Measurements from ENCODE around the gene IL4R.
A peak's percentile ranks its signal among the peaks of the same experiment; 100 is the strongest.

Gene IL4R

DNA sequence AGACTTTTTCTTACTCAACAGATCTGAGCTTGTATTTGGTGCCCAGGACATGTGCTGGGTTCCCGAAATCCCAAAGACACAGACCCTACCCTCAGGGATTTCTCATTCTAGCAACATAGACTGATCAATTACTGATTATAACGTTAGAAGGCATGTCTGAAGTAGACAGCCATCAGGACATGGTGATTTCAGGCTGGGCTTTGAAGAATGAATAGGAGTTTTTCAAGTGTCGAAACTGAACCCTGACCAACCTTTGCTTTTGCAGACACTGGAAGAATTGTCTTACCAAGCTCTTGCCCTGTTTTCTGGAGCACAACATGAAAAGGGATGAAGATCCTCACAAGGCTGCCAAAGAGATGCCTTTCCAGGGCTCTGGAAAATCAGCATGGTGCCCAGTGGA, 48.2 kb downstream of the IL4R start:
- no peak for DNase-seq

DNA sequence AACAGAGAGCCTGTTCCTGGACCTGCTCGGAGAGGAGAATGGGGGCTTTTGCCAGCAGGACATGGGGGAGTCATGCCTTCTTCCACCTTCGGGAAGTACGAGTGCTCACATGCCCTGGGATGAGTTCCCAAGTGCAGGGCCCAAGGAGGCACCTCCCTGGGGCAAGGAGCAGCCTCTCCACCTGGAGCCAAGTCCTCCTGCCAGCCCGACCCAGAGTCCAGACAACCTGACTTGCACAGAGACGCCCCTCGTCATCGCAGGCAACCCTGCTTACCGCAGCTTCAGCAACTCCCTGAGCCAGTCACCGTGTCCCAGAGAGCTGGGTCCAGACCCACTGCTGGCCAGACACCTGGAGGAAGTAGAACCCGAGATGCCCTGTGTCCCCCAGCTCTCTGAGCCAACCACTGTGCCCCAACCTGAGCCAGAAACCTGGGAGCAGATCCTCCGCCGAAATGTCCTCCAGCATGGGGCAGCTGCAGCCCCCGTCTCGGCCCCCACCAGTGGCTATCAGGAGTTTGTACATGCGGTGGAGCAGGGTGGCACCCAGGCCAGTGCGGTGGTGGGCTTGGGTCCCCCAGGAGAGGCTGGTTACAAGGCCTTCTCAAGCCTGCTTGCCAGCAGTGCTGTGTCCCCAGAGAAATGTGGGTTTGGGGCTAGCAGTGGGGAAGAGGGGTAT, 48.9 kb downstream of the IL4R start:
- DNase-seq = no peak

DNA sequence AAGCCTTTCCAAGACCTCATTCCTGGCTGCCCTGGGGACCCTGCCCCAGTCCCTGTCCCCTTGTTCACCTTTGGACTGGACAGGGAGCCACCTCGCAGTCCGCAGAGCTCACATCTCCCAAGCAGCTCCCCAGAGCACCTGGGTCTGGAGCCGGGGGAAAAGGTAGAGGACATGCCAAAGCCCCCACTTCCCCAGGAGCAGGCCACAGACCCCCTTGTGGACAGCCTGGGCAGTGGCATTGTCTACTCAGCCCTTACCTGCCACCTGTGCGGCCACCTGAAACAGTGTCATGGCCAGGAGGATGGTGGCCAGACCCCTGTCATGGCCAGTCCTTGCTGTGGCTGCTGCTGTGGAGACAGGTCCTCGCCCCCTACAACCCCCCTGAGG, 49.5 kb downstream of the IL4R start:
- no peak for DNase-seq

DNA sequence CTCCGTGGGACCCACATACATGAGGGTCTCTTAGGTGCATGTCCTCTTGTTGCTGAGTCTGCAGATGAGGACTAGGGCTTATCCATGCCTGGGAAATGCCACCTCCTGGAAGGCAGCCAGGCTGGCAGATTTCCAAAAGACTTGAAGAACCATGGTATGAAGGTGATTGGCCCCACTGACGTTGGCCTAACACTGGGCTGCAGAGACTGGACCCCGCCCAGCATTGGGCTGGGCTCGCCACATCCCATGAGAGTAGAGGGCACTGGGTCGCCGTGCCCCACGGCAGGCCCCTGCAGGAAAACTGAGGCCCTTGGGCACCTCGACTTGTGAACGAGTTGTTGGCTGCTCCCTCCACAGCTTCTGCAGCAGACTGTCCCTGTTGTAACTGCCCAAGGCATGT, 50.0 kb downstream of the IL4R start:
- DNase-seq = no peak

DNA sequence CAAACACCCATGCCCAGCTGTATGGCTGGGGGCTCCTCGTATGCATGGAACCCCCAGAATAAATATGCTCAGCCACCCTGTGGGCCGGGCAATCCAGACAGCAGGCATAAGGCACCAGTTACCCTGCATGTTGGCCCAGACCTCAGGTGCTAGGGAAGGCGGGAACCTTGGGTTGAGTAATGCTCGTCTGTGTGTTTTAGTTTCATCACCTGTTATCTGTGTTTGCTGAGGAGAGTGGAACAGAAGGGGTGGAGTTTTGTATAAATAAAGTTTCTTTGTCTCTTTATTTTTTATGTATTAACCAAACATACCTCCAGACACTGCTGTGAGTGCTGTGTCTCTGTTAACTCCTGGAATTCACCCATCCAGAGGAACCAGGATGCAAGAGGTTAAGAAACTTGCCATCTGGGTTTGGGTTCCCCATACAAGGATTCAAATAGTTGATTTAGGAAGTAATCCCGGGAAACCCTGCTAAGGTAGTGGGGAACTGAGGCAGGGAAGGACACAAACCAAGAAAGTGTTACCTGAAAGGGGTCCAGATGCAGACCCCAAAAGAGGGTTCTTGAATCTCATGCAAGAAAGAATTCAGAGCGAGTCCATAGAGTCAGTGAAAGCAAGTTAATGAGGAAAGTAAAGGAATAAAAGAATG, 50.8 kb downstream of the IL4R start:
- DNase-seq = no peak

DNA sequence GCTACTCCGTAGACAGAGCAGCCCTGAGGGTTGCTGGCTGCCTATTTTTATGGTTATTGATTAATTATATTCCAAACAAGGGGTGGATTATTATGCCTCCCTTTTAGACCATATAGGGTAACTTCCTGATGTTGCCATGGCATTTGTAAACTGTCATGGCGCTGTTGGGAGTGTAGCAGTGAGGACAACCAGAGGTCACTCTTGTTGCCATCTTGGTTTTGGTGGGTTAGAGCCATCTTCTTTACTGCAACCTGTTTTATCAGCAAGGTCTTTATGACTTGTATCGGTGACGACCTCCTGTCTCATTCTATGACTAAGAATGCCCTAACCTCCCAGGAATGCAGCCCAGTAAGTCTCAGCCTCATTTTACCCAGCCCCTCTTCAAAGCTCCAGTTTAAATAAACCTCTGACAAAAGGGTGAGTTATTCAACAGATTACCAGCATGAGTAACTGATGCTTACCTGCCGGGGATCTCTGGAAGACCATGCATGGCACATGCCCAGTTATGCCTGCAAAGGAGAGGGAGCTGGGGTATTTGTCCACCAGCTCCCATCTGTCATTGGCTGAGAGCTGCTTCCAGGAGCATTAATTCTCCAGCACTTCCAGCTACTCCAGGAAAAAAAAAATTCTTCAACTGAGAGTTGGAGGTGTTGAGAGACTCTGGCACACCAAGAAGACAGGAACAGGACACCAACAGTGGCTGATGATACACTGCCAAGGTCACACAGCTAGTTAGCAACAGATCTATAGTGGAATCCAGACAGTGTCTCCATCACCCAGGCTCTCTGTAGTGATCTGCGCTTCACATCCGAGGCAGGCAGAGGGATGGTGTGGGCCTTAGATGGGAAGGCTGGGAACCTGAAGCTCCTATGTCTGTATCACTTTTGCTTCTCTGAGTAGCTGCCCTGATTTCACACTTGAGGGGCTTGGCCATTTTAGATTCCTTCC, 51.6 kb downstream of the IL4R start:
- peak; percentile 76 for DNase-seq

DNA sequence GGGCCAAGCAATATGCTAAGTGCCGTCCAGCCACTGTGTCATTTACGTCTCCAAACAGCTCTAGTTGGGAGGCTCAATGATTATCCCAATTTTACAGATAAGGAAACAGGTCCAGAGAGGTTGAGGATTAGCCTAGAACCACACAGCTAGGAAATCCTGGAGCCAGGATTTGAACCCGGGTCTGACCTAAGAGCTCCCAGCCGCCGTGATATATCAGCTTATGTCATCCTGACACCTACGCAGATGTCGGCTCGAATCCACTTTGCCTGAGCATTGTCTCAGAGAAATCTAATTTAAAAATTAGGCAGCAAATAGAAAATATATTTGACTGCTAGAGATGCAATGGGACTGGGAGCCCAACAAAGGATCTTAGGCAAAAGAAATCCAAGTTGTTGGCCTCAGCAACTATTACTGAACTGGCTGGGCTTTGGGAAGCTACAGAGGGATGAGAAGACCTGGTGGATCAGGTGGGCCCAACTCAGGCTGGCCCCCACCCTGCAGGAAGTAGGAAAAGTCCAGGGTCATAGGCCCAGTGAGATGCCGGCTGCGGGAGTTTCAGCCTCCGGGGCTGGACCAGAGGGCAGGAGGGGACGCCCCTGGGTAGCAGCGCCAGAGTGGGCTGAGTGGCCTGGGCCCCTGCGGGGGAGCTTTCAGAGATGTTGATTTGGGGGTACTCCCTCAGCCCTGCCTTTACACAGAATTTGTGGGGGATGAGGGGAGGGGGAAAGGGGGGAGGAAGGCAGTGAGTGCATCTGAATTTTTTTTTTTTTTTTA, 53.1 kb downstream of the IL4R start:
- no peak for DNase-seq

DNA sequence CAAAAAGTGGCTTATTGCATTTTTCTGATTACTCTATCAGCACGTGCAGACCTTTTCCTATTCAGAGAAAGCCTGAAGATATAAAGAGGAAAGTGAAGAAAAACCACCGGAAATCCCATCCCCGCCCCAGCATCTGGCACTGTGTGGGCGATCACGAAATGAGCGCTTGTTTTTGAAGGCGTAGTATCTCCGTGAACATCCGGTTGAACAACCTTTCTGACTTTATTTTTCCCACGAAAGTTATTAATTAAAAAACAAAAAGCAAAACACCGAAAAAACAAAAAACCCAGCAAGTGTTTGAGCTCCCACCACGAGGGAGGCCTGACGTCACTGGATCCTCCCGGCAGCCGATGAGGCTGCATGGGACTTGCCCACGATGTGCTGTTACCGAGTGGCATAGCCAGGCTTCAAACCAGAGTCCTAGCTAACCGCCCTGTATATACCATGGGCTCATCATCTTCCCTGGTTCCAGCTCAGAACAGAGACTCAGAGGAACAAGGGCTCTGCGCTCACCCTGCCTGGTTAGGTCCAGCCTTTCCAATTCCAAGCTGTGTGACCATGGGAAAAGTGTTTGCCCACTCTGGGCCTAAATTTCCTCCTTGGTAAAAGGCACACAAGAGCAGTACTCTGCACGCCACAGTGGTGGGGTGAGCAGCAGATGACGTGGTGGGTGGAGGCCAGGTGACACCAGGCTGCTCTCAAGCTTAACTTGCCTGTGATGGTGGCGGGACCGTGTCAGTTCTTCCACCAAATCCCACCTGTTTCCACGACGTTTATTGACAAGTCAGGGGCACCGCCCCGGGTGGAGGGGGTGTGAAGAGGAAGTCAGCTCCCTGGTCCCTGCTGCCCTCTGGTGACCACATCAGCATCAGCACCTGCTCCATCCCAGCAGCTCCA, 53.9 kb downstream of the IL4R start:
- peak; percentile 62 for DNase-seq

DNA sequence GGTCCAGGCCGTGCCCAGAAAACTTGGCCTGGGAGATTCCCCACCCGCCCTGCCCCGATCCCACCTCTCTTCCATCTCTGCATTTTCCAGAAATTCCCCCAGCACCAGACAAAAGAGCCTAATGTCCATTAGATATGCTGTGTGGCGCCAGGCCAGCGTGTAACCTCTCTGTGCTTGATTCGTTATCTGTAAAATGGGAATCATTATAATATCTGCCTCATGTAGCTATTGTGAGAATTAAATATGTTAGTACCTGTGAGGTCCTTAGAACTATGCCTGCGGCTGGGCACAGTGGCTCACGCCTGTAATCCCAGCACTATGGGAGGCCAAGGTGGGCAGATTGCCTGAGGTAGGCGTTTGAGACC, 54.6 kb downstream of the IL4R start:
- DNase-seq = no peak

DNA sequence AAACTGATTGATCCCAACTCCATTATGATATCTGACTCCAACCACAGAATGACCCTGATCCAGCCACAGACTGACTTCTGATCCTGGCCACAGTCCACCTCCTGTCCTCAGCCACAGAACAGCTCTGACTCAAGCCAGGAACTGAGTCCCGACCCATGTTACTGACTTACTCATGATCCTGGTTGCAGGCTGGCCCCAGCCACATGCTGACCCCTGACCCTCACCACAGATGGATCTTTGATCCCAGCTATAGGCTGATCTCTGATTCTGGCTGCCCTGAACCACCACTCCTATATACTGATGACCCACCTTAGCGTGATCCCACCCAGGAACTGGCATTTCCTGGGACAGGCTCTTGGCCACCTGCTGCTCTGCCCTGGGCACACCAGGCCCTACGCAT, 56.0 kb downstream of the IL4R start:
- no peak for DNase-seq

DNA sequence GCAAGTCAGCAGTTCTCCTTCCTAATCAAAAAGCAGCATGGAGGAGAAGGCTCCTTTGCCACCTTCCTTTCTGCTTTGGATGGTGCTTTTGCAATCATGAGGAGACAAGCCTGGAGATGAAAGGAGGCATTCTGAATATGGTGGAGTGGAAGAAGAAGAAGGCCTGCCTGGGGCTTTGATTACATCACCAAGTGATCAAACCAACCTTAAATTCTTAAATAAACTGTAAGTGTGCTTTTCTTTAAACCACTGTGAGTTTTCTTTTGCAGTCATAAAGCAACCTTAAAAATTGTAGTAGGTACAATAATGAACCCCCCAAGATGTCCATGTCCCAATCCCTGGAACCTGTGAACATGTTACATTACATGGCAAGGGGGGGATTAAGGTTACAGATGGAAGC, 56.5 kb downstream of the IL4R start:
- no peak for DNase-seq

DNA sequence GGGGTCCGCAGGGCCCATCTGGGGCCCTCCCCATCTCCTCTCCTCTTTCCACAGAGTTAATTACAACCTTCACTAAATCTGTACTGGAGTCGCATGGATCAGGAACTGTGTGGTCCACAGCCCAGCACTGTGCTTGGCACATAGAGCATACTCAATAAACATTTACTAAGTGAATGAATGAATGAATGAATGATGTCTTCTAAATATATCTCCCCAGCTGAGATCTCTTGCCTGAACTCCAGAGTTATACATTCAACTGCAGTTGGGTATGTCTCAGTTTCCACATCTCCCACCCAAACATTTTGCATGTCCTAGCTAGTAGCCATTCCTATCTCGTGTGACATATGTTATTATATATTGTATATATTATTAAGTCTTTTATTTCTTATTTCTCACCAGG, 59.5 kb downstream of the IL4R start:
- DNase-seq = no peak

DNA sequence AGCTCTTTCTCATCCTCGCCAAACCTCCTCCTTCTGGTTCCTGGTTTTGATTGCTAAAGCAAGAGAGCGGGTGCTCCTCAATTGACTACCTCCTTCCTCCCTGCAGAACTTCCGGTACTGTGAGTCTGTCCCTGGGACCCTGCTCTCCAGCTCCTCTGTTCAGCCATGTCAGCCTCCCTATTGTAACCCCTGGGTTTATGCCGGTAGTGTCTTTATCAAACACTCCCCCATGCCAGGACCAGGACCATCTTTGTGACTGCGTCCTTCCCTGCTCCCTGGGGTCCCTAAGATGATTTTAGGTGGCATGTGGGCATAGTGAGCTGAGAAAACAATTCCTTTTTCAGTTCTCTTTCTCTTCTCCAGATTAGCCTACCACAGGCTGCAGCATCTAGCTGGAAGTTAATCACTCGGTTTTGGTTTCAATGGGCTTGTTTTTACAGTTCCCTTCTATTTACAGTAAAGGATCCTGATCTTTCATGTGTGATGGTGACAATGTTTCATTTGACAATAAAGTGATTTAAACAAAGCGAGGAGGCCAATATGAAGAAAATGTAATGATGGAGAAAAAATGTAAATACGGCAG, 60.5 kb downstream of the IL4R start:
- no peak for DNase-seq

DNA sequence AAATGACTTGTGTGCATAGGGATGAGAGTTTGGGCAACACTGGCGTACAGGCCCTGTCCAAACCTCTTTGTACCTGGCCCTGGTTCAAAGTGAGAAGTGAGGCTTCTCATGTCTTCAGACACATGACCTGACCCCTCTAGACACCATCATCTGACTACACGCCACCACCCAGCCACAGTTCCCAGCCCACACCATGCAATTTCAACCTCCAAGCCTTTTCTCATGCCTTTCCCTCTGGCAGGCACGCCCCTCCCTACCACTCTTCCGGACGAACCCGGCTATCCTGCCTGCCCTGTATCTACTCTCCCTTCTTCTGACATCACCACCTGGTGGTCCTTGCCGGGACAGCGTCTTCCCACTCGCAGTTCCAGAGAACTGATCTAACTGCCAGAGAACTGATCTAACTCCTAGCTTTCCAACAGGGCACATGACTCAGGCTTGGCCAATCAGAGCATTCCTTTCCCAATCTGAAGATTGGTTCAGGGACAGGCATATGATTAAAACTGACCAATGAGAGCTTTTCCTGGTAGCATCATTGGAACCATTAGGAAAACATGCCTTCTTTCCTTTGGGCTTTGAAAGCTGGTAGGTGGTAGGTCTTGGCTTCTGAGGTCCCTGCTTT, 61.1 kb downstream of the IL4R start:
- peak; percentile 83 for DNase-seq

DNA sequence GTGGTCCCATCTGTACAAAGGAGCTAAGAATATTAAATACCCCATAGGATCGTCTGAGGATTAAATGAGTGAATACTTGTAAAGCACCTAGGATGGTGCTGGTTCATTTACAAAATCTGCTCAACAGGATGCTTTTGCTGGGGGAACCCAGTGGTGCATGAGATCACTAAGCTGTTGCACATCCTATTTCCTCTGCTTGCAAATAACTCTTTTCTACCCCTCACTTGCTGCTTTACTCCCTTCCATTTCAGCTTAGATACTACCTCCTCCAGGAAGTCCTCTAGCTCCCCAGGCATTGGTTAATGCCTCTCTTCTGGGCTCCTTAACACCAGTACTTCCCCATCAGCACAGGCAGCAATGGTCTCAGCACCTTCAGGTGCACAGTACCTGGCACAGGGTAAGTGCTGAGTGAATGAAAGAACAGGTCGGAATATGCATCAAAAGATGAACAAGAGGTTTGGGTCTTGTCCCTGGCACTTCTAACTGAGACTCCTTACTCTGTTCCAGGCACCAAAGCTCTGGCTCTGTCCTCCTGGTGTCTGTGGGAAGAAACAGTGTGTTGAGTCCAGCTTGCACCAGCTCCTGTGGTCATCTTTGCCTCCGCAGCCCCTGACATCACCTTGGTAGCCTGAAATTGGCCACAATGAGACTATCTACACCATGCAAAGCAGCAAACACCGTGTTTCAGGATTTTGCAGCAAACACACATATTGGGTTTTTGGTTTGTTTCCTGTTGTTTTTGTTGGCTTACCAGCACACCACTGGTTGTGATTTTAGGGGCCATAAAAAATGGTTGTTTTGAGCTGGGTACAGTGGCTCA, 64.1 kb downstream of the IL4R start:
- DNase-seq = no peak

DNA sequence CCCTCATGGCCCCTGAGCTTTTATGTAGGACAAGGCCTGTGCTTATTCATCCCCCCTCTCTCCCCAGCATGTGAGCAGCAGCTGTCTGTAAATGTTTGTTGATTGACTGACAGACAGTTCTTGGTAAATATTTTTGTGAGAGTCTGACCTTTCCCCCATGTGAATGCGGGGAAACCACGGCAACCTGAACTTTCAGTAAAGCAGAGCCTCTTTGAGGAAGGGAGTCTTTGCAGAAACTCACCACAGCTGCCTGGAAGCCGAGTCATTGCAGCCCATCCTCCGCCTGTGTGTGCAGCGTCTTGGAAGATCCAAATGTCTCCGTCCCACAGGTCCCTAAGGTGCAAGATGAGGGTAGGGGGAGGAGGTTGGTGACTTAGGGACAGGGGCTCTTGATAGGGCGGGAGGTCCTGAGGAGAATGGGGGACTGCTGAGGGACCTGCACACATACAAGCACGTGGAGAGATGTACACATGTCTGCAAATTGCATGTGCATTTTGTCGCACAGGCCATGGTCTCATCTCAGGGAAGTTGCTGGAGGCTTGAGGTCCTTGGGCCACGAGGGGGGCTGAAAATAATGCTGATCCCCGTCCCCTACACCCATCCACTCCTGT, 65.2 kb downstream of the IL4R start:
- DNase-seq = peak; percentile 26

DNA sequence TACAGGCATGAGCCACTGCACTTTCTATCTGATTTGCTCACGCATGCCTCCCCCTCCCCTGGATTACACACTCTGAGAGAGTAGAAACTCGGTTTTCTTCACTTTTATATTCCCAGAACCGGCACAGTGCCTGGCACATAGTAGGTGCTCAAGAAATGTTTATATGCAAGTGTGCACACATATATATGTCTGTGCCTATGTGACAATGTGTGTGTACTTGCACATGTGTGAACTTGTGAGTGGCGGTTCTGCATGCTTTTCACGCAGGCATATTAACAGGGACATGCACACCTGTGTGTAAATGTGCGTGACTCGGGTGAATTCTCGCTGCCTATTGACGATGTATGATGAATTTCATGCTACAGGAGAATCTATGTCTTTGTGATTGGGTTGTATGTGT, 66.1 kb downstream of the IL4R start:
- no peak for DNase-seq

DNA sequence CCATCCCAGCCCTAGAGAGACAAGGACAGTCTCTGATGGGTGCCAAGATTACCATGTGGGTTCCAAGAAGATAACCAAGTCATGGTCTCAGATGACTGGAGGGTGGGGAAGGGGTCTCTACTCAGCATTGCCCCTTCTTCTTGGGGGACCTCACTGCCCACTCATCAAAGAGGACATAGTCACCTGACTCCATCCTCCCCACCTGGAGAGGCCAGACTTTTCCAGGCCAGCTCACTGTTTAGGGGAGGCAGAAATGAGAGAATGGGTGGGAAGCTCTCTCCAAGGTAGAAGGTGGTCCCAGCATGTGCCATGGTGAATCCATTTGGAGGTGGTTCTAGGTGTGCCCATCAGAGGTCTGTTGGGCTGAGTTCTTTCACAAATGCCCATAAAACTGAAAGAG, 67.5 kb downstream of the IL4R start:
- DNase-seq = no peak

All from fibroblast of skin of back (primary cell).